Caco-2 (cell line): Measurements from ENCODE around the gene BAHD1. TPM values are rescaled to one million over a fixed set of nuclear protein-coding genes. Genes with fewer than 3 reads are reported as not detected.

Experiments
- BruUV-seq: library from RNA; stranded (reverse); fragments of 400-500 nt; replicated peaks from 2 replicates; lab custom pipeline; 2021; lab: Mats Ljungman, UMichigan
- CTCF ChIA-PET: fragments of 300-600 bp; sonication (Branson Sonifier 250); formaldehyde crosslinking; loops from one replicate; lab custom pipeline; 2022; ENCODE audit warnings: antibody characterized with exemption; lab: Charles Lee
- POLR2A ChIA-PET: fragments of 300-600 bp; sonication (Branson Sonifier 250); formaldehyde crosslinking; loops from one replicate; lab custom pipeline; 2022; ENCODE audit warnings: antibody characterized with exemption; lab: Charles Lee
- DNase-seq, 2 experiments: peaks; one replicate each; pipeline versions ENCODE4 v3.0.0 to v3.0.0-alpha.2; 2020 to 2022
- H3K27me3 ChIP-seq: replicated peaks from 2 replicates; pipeline ENCODE4 v1.6.0; 2011; ENCODE audit warnings: low read length; ENCODE audit not compliant: control insufficient read depth, insufficient read depth
- H3K36me3 ChIP-seq: 2 replicates; pipeline ENCODE4 v1.5.1; 2011; ENCODE audit warnings: low read length; ENCODE audit not compliant: control insufficient read depth, insufficient read depth
- H3K4me1 ChIP-seq: fragments of 250-450 bp; sonication (Bioruptor Pico); 2 replicates; pipeline ENCODE4 v1.5.1; 2020; ENCODE audit warnings: mild to moderate bottlenecking
- H3K4me3 ChIP-seq: 2 replicates; pipeline ENCODE4 v1.5.1; 2011; ENCODE audit warnings: low read depth, mild to moderate bottlenecking, control low read depth, low read length
- H3K9me3 ChIP-seq: fragments of 250-450 bp; sonication (Bioruptor Pico); 2 replicates; pipeline ENCODE4 v1.5.1; 2020; ENCODE audit warnings: mild to moderate bottlenecking, moderate library complexity
- H3K27ac Mint-ChIP-seq: one replicate; pipeline ENCODE4 v1.8.0; 2022; ENCODE audit warnings: mixed read lengths; ENCODE audit not compliant: unreplicated experiment
- H3K27me3 Mint-ChIP-seq: one replicate; pipeline ENCODE4 v1.8.0; 2022; ENCODE audit warnings: mixed read lengths; ENCODE audit not compliant: insufficient read depth, unreplicated experiment
- H3K36me3 Mint-ChIP-seq: one replicate; pipeline ENCODE4 v1.8.0; 2022; ENCODE audit warnings: mild to moderate bottlenecking, mixed read lengths; ENCODE audit not compliant: insufficient read depth, unreplicated experiment
- H3K4me1 Mint-ChIP-seq: one replicate; pipeline ENCODE4 v1.8.0; 2022; ENCODE audit warnings: low read depth, mixed read lengths; ENCODE audit not compliant: unreplicated experiment
- H3K4me3 Mint-ChIP-seq: one replicate; pipeline ENCODE4 v1.8.0; 2022; ENCODE audit warnings: mild to moderate bottlenecking, moderate library complexity, mixed read lengths; ENCODE audit not compliant: unreplicated experiment
- H3K9me3 Mint-ChIP-seq: one replicate; pipeline ENCODE4 v1.8.0; 2022; ENCODE audit warnings: mixed read lengths; ENCODE audit not compliant: unreplicated experiment
- CTCF ChIP-seq, 2 experiments: fragments of 200-600 bp in 1 of 2; IDR thresholded peaks; 1 replicate in 1 of 2; 2 replicates in 1 of 2; pipeline versions ENCODE4 v1.5.1 to v1.8.0; 2011 to 2022; ENCODE audit warnings: antibody characterized with exemption in 1 of 2, control low read depth in 1 of 2, inconsistent platforms in 1 of 2, low read depth in 1 of 2, low read length in 1 of 2, mild to moderate bottlenecking in 1 of 2, moderate library complexity in 1 of 2; ENCODE audit not compliant: insufficient read depth in 1 of 2, severe bottlenecking in 1 of 2, unreplicated experiment in 1 of 2
- intact Hi-C: fragments of 100-400 bp; cut with micrococcal nuclease; formaldehyde crosslinking; loops from one replicate; pipeline ENCODE4 v1.10.0; 2022; ENCODE audit not compliant: unreplicated experiment
- total RNA-seq: library from RNA; stranded (reverse); gene quantifications from 2 replicates; pipeline ENCODE4 v1.2.3, GENCODE V29; 2022

BAHD1 gene
- total RNA-seq, 1 experiment from 2014 or later: 28.1 TPM

- H3K4me1 Mint-ChIP-seq: no peaks in the 10 kb centered on the region
- TF ChIP-seq CTCF (IDR thresholded peaks at IDR 0.05; ENCODE audit: insufficient read depth in 1 of 2, low read depth in 1 of 2, low read length in 1 of 2, severe bottlenecking in 1 of 2, unreplicated experiment in 1 of 2): peak; percentile 95 to 96
- Histone ChIP-seq H3K4me1 (peaks cover 5% of the 10 kb centered on the region; the same call in 1 of the 2 replicates), H3K36me3 (no peaks in the 10 kb centered on the region), H3K27me3 (no peaks in the 10 kb centered on the region), H3K9me3 (no peaks in the 10 kb centered on the region), H3K4me3 (peak overlapping the region; percentile 35)
- H3K9me3 Mint-ChIP-seq: no peaks in the 10 kb centered on the region
- ChIA-PET POLR2A (no interaction called here), CTCF (interaction anchor here (0.6 to 4.3 kb wide), 8 partner anchors 16 to 142 kb away, joined by 3 to 31 read pairs (median 4); partner anchors contain the start of gene INAFM2)
- no peaks in the 10 kb centered on the region for H3K27me3 Mint-ChIP-seq
- H3K36me3 Mint-ChIP-seq: peaks cover 10% of the 10 kb centered on the region
- BruUV-seq: no TSS peak
- intact Hi-C loops: loop anchor here (1.0 to 5.0 kb wide), 5 partner anchors 77 to 142 kb away; partner anchors contain the start of gene INAFM2
- H3K27ac Mint-ChIP-seq: no peak overlapping the region
- DNase-seq: peak; percentile 79 to 87
- peak overlapping the region; percentile 9 for H3K4me3 Mint-ChIP-seq
Observed at GRCh38 chr15:40421246-40422157, 19.3 kb upstream of the BAHD1 start.

- Histone ChIP-seq H3K4me3 (no peak overlapping the region), H3K9me3 (no peaks in the 10 kb centered on the region), H3K36me3 (no peaks in the 10 kb centered on the region), H3K27me3 (no peaks in the 10 kb centered on the region), H3K4me1 (peaks cover 5% of the 10 kb centered on the region; the same call in 1 of the 2 replicates)
- H3K9me3 Mint-ChIP-seq: no peaks in the 10 kb centered on the region
- no peaks in the 10 kb centered on the region for H3K27me3 Mint-ChIP-seq
- TF ChIP-seq CTCF (IDR thresholded peaks at IDR 0.05; ENCODE audit: insufficient read depth in 1 of 2, low read depth in 1 of 2, low read length in 1 of 2, severe bottlenecking in 1 of 2, unreplicated experiment in 1 of 2): no peak
- no peak overlapping the region for H3K27ac Mint-ChIP-seq
- POLR2A ChIA-PET: no interaction called here
- intact Hi-C loops: loop anchor here (5.0 kb wide), 1 partner anchor 102 kb away; the partner anchor contains the start of gene INAFM2
- no peak for DNase-seq
- CTCF ChIA-PET: interaction anchor here (0.5 to 1.4 kb wide), 2 partner anchors 87 to 247 kb away, joined by 3 to 6 read pairs; no protein-coding TSS in a partner anchor
- no peaks in the 10 kb centered on the region for H3K4me1 Mint-ChIP-seq
- H3K36me3 Mint-ChIP-seq: peaks cover 10% of the 10 kb centered on the region
- no TSS peak for BruUV-seq
- no peak overlapping the region for H3K4me3 Mint-ChIP-seq
Observed at GRCh38 chr15:40424483-40425115, 16.2 kb upstream of the BAHD1 start.

- Mint-ChIP-seq H3K27ac (no peak overlapping the region), H3K27me3 (no peaks in the 10 kb centered on the region), H3K4me3 (no peak overlapping the region), H3K4me1 (peaks cover 8% of the 10 kb centered on the region), H3K9me3 (no peaks in the 10 kb centered on the region), H3K36me3 (peaks cover 10% of the 10 kb centered on the region)
- H3K36me3 ChIP-seq: no peaks in the 10 kb centered on the region
- no peaks in the 10 kb centered on the region for H3K27me3 ChIP-seq
- no peaks in the 10 kb centered on the region for H3K9me3 ChIP-seq
- DNase-seq: no peak
- TF ChIP-seq CTCF (IDR thresholded peaks at IDR 0.05; ENCODE audit: insufficient read depth in 1 of 2, low read depth in 1 of 2, low read length in 1 of 2, severe bottlenecking in 1 of 2, unreplicated experiment in 1 of 2): no peak
- H3K4me3 ChIP-seq: no peak overlapping the region
- CTCF ChIA-PET: interaction anchor here (0.7 kb wide), 1 partner anchor 637 kb away, joined by 3 read pairs; no protein-coding TSS in a partner anchor
- POLR2A ChIA-PET: no interaction called here
- BruUV-seq: no TSS peak
- intact Hi-C loops: no loop called here
- peaks cover 12% of the 10 kb centered on the region; the same call in 1 of the 2 replicates for H3K4me1 ChIP-seq
Observed at GRCh38 chr15:40425681-40426080, 15.1 kb upstream of the BAHD1 start.
